ENCODE data around the gene LYST. TPM values are rescaled to one million over a fixed set of nuclear protein-coding genes. Genes with fewer than 3 reads are reported as not detected.

Gene LYST
- total and polyA plus RNA-seq, 10 donors = 9.0 to 169 (median 98.1) TPM

GRCh38 chr1:235873045-235873444 lies 6.3 kb upstream of the LYST start:
- TF ChIP-seq POLR2AphosphoS5 (IDR thresholded peaks at IDR 0.05) (no peak), POLR2A (IDR thresholded peaks at IDR 0.05) (no peak), CTCF (IDR thresholded peaks at IDR 0.05 in 8 of 11, conservative IDR thresholded peaks at IDR 0.05 in 3 of 11) (no peak)

GRCh38 chr1:235872270-235872669 lies 5.6 kb upstream of the LYST start:
- Histone ChIP-seq H3K27ac (peak overlapping the region in 6 of 8 donors; percentile 44 to 84 (median 64)), H3K9me3 (no peaks in the 10 kb centered on the region), H3K27me3 (replicated peaks in 1 of 7) (no peaks in the 10 kb centered on the region), H3K4me1 (peaks cover 9 to 89% (median 53%) of the 10 kb centered on the region in 6 donors), H3K36me3 (no peaks in the 10 kb centered on the region), H3K4me3 (no peak overlapping the region)
- TF ChIP-seq POLR2AphosphoS5 (IDR thresholded peaks at IDR 0.05) (no peak), CTCF (IDR thresholded peaks at IDR 0.05 in 8 of 11, conservative IDR thresholded peaks at IDR 0.05 in 3 of 11) (no peak), POLR2A (IDR thresholded peaks at IDR 0.05) (no peak)
- WGBS, 5 donors = 73 to 86% (median 74%) methylated on average over 6 of the region's 6 CpGs
- intact Hi-C loops (cut with DNase I; ENCODE audit: low total_unique reads) = no loop called here
- no peak for DNase-seq

More at GRCh38 chr1:235873045-235873444, 6.3 kb upstream of the LYST start:
- Histone ChIP-seq H3K4me1 (peaks cover 5 to 88% (median 49%) of the 10 kb centered on the region in 6 donors), H3K9me3 (no peaks in the 10 kb centered on the region), H3K36me3 (no peaks in the 10 kb centered on the region), H3K27ac (peak overlapping the region in 7 of 8 donors; percentile 40 to 84 (median 57)), H3K27me3 (replicated peaks in 1 of 7) (no peaks in the 10 kb centered on the region), H3K4me3 (no peak overlapping the region)
- no peak for DNase-seq
- WGBS, 5 donors = 25 to 41% (median 36%) methylated on average over 1 of the region's 1 CpG
- intact Hi-C loops (cut with DNase I; ENCODE audit: low total_unique reads) = no loop called here

- no peaks in the 10 kb centered on the region for H3K27me3 ChIP-seq (replicated peaks in 1 of 7)
- H3K9me3 ChIP-seq = no peaks in the 10 kb centered on the region
- H3K4me3 ChIP-seq = peak overlapping the region in 6 of 8 donors; percentile 11 to 97 (median 88)
- 21 to 40% (median 33%) methylated on average over 9 of the region's 9 CpGs for WGBS, 5 donors
- peak in 1 of 3 donors; percentile 61 for TF ChIP-seq POLR2AphosphoS5 (IDR thresholded peaks at IDR 0.05)
- TF ChIP-seq POLR2A (IDR thresholded peaks at IDR 0.05) = no peak
- no peaks in the 10 kb centered on the region for H3K36me3 ChIP-seq
- peak overlapping the region; percentile 94 to 100 (median 98) for H3K27ac ChIP-seq
- H3K4me1 ChIP-seq = peaks cover 19 to 79% (median 50%) of the 10 kb centered on the region in 6 donors
- DNase-seq = no peak
- intact Hi-C loops (cut with DNase I; ENCODE audit: low total_unique reads) = no loop called here
Observed at GRCh38 chr1:235867903-235868469, 1.3 kb upstream of the LYST start.

- peak overlapping the region; percentile 81 to 98 (median 93) for H3K4me3 ChIP-seq
- H3K27ac ChIP-seq = peak overlapping the region; percentile 94 to 100 (median 98)
- peak; percentile 99 for DNase-seq
- intact Hi-C loops (cut with DNase I; ENCODE audit: low total_unique reads) = no loop called here
- H3K27me3 ChIP-seq (replicated peaks in 1 of 7) = no peaks in the 10 kb centered on the region
- WGBS, 5 donors = 1 to 5% (median 2%) methylated on average over 29 to 56 of the region's 56 CpGs
- H3K4me1 ChIP-seq = peaks cover 15 to 79% (median 54%) of the 10 kb centered on the region in 6 donors
- TF ChIP-seq POLR2A (IDR thresholded peaks at IDR 0.05) (peak; percentile 72 to 81 (median 80)), CTCF (IDR thresholded peaks at IDR 0.05 in 8 of 11, conservative IDR thresholded peaks at IDR 0.05 in 3 of 11) (no peak), POLR2AphosphoS5 (IDR thresholded peaks at IDR 0.05) (peak; percentile 96 to 97 (median 97))
- H3K36me3 ChIP-seq = no peaks in the 10 kb centered on the region
- H3K9me3 ChIP-seq = no peaks in the 10 kb centered on the region
Observed at GRCh38 chr1:235866913-235867845, 473 bp upstream of the LYST start.

Measured in spleen (tissue), 11 donors.